NT2/D1 (cell line): ENCODE results near the gene ANXA10.

Source experiments
- SUZ12 ChIP-seq: IDR thresholded peaks from 2 replicates; pipeline ENCODE4 v1.6.1; 2011; ENCODE audit not compliant: insufficient read length, insufficient read depth; ENCODE audit errors: extremely low read depth
- YY1 ChIP-seq: IDR thresholded peaks from 2 replicates; pipeline ENCODE4 v1.6.1; 2011; ENCODE audit not compliant: insufficient read length, insufficient read depth

- TF ChIP-seq YY1 (no peak), SUZ12 (no peak)
Measured at GRCh38 chr4:168057412-168057811, 34.9 kb upstream of the ANXA10 start.
